GM04503 (cell line): Measurements from ENCODE around the gene TMEM164.
A peak's percentile ranks its signal among the peaks of the same experiment; 100 is the strongest.

ENCODE experiments used
- DNase-seq: peaks from one replicate; pipeline ENCODE4 v3.0.0-alpha.2; 2012; ENCODE audit warnings: low read depth

The TMEM164 gene

DNA sequence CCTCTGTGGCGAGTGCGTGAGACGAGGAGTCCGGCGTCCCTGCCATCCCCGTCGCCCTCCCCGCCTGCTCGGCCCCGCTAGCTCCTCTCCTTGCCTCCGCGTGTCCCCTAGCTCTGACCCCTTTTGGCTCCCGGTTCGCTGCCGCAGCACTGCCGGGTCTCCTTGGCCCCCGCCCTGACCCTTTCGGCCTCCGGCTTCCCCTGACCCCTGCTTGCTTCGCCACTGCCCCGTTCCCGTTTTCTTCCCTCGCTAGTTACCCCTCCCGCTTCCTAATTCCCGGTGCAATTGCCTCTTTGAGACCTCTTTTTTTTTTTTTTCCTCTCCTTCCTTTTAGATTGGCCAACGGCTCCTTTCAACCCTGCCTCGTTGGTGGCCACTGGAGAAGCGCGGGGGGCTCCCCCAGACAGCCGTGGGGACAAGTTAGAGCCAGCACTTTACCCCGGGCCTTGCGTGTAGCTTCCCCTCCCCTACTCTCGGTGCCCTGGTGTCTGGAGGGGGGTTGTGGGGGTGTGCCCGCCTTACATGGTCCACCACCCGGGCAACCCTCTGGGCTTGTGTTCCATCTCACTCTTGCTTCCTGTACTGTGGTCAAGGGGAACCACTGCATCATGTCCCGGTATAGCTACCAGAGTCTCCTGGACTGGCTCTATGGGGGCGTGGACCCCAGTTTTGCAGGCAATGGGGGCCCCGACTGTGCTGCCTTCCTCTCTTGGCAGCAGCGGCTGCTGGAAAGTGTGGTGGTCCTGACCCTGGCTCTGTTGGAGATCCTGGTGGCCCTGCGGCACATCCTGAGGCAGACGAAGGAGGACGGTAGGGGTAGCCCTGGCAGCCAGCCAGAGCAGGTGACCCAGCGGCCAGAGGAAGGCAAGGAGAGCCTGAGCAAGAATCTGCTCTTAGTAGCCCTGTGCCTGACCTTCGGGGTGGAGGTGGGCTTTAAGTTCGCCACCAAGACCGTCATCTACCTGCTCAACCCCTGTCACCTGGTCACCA lies 548 bp downstream of the TMEM164 start:
- no peak for DNase-seq

DNA sequence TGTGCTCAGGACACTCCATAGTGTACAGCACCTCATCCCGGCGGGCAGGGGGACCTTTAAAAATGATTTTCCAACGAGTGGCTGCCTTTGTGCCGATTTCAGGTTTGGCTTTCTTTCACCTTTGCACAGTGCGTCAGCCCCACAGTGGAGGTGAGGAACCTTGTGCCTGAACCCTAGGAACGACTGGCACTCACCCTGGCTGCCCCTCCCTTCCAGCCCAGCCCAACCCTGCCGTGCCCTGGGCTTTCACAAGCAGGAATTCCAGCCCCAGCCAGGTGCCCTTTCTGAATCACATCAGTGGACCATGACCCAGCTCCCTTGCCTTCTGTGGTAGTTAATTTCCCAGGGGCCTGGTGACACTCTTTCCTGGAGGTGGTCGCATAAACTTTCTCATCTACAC lies 1.3 kb downstream of the TMEM164 start:
- DNase-seq: no peak

- DNase-seq: no peak
Measured at GRCh38 chrX:110004731-110005369, 1.9 kb downstream of the TMEM164 start.

DNA sequence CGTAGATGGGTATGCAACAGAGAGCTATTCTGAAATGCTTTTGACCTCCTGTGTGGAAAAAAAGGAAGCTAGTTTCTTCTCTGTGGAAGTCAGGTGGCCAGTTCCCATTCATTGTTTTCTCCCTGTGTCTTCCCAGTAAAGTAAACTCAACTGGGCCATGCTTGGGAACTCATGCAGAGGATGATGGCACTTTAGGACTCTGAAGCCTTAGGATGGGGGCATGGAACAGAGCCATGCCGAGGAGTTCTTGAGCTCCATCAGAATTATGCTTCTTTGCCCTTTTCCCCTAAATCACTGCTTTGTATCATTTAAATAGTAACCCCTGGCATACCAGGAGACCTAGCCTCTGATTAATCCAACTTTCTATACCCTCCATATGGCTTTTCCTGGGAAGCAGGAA lies 3.2 kb downstream of the TMEM164 start:
- no peak for DNase-seq

- DNase-seq: no peak
Measured at GRCh38 chrX:110006821-110007375, 4.0 kb downstream of the TMEM164 start.

- DNase-seq: no peak
Measured at GRCh38 chrX:110008011-110008635, 5.2 kb downstream of the TMEM164 start.

DNA sequence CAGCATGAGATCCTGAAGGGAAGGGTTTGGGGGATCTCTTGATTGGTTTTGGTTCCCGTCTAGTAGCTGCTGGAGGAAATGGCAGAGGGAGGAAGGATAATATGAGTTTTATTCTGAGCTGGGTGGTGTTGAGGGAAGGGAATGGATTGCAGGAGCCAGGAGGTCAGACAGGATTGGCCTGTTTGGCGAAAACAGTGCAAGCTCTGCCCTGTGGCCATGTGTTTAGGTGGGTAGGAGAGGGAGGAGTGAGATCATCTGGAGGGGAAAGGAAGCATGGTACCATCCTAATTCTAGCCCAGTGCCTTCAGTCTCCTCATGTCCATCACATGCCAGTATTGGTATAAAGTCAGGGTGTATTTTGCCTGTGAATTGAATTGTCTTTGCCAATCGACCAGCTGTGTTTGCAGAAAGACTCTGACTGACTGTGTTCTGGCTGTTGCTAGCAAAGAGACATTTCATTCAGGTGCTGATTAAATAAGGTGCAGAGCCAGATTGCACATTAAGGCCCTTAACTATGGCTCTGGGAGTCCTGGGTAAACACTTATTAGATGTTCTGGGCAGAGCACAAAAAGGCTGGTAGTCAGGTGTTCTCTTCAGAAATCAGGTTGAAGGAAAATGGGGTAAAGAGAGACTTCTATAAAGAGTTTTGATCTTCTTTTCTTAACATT lies 10.0 kb downstream of the TMEM164 start:
- no peak for DNase-seq

- no peak for DNase-seq
Measured at GRCh38 chrX:110013968-110014367, 11.1 kb downstream of the TMEM164 start.

DNA sequence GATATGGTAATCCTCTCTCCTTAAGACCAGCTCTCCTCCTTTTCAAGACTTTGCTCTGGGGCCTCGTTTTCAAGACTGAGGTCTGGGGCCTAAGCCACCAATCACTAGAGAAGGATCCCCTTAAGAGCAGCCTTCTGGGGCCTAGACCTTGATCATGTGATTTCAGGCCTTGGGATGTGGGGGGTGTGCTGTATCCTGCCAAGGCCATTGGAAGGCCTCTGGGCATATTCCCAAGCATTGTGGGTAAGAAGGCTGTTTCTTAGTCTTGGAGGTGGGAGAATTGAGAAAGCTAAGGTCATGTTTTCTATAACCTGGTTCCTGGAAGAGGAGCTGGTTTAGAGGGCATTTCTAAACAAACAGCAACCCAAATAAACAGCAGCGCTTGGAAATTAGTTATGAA lies 12.1 kb downstream of the TMEM164 start:
- DNase-seq: no peak

DNA sequence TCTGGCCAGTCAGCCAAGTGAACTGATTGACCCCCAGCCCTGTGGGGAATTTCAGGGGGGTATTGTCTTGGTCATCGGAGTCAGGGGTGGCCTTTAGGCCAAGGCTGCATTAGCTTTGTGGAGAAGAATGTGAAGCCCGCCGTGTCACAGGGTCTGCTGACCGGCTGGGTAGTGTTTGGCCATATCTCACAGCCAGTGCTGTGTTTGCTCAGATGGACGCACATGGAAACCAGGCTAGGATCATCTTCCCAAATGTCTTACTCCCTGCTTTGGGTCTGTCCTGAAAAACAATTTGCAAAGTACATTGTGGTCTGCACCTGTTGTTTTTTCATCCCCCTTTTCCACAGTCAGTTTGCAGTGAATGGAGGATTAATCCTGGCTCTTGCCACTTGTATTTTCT lies 13.0 kb downstream of the TMEM164 start:
- DNase-seq: no peak

GRCh38 chrX:110020536-110020935 lies 17.6 kb downstream of the TMEM164 start:
- DNase-seq: no peak

GRCh38 chrX:110021258-110022022 lies 18.5 kb downstream of the TMEM164 start:
- peak; percentile 70 for DNase-seq

DNA sequence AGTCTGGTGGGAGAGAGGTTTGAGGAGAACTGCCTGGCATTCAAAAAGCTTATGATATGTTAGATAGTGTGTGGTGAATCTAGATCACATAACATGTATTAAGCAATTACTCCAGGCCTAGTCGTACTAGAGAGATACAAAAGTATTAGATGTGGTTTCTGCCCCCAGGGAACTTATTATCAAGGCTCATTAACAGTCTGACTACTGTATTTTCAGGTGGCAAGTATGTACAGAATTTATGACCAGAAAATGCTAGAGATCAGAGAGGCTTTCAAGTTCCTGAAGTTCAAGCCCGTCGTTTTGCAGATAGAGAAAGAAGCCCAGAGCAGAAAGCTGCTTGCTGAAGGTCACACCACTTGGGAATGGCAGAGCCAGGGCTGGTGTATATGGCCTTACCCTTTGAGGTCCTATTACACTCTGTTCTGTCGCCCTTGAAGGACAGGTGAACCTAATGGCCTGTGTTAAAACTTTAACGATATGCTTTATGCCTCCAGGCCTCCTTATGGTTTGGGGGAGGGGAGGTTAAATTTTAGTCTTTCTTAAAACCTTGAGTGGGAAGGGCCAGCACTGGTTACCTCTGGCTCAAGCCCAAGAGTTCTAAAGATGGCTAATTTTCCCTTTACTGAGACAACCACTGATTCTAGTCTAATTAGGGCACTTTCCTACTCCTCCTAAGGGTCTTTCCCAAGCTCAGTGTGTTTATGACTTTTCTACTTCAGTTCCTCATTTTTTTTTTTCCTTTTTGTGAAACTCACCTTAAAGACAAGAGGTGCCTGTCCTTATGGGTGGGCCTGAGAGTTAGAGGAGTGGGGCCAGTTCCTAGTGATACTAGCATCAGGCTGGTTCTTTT lies 19.9 kb downstream of the TMEM164 start:
- DNase-seq: no peak

GRCh38 chrX:110025395-110025794 lies 22.5 kb downstream of the TMEM164 start:
- no peak for DNase-seq

- DNase-seq: no peak
Measured at GRCh38 chrX:110026099-110026844, 23.4 kb downstream of the TMEM164 start.

DNA sequence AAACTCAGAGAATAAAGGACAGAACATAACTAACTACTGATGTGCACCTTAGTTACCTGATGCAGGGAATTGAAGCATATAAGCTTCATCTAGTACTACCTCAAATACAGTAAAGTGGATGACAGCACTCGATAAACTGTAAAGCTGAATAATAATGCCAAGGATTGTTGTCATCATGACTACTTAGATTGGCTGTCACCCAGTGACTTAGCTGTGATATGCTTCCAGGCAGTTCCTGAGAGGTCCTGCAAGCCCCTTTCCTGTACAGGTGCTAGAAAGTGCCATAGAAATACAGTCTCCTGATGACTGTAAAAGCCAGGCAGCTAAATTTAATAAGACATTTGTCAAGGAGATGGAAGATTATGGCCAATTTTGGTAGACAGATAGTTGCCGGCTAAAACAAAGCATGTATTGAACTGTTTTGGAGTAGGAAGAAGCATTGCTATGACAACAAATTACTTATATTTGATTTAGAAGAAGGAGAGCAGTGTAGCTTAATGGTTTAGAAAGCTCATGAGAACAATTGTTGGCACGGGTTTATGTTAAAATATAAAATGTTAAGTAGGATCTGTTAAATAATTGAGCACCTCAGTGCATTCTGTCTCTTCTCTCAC lies 29.7 kb downstream of the TMEM164 start:
- DNase-seq: no peak

- no peak for DNase-seq
Measured at GRCh38 chrX:110034036-110034435, 31.1 kb downstream of the TMEM164 start.

DNA sequence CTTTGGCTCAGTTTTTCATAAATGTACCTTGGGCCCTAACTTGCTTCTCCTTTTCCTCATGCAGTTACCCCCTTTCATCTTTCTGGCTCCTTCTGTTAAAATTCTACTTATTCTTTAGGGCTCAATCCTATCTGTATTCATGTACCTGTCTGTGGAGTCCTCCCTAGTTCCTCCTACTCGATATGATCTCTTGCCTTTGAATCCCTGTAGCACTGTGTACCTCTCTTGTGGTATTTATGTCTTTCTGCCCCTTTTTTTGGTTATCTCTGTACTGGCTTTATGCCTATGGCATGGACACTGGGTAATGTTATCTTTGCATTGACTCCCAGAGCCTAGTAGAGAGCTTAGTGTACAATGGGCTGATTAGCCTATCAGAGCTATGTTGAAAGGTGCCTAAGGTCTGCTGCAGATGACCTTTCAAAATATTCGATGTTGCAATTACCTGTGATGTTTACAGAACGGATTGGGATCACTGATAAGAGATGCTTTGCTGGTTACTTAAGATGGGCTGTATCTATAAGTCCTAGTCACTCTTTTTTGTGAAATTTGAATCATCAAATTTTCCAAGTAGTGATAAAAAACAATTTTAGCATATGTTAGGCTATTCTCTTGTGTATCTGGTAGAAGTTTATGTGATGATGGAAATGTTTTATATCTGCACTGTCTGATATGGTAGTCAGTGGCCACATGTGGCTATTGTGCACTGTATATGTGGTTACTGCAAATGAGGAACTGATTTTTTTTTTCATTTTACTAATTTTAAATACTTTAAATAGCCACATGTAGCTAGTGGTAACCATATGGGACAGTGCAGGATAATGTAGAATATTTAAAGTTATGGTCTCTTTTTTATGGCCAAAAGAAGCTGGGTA lies 33.5 kb downstream of the TMEM164 start:
- DNase-seq: no peak
